ENCODE data around the gene SEC24A.
"Not testable (repeated sequence)": the region's sequence is repeated elsewhere in the genome, so short reads cannot be mapped to it uniquely, and the experiment has no call there.

The SEC24A gene

DNA sequence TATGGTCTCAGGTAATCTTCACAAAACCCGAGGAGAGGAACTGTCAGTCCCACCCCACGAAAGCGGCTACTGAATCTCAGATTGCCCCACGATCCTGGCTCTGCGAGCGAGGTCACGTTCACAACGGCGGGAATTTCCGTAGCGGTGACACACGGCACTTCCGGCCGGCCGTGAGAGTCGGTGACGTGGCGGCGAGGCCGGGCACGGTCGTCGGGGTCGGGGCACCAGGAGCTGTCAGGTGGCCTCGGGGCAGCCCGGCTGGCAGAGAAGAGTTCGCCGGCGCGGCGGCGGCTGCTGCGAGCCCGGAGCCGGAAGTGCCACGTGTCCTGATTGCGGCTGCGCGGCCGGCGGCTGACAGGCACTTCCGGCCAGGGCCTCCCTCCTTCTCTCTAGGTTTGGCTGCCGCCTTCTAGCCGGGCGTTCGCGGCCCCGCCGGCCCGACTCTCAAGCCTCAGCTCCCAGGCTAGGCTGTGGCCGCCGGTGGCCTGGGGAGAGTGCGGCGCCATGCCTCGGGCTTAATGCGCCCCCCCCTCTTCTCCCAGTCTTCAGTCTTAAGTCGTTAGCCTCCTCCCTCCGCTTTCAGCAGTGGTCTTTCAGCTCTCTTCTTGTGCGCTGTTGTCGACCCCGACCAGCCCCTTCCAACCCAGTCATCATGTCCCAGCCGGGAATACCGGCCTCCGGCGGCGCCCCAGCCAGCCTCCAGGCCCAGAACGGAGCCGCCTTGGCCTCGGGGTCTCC, at the start of gene SEC24A:
SEC24A (plus strand) TSS at position 361 of the 738 bp plus-strand sequence; CDS start at position 653, 292 bp downstream.
- peak; percentile 91 for DNase-seq (ENCODE audit: low read depth)

GRCh38 chr5:134599820-134600219, 48.8 kb upstream of the SEC24A start:
- DNase-seq (ENCODE audit: low read depth), result not testable (repeated sequence)

DNA sequence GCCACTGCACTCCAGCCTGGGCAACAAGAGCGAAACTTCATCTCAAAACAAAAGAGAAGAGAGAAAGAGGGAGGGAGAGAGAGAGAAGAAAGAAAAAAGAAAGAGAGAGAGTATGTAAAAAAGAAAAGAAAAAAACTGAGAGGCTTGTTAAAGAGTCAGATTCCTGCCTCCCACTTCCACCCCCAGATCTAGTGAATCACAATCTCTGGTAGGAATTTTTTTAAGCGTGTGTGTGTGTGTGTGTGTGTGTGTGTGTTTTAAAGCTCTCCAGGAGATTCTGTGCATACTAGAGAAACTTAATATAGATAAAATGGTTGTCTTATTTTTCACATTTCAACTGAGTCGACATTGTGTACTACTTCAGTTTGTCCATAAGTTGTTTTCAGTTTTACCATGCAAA, 48.0 kb upstream of the SEC24A start:
- DNase-seq (ENCODE audit: low read depth), result no peak

DNA sequence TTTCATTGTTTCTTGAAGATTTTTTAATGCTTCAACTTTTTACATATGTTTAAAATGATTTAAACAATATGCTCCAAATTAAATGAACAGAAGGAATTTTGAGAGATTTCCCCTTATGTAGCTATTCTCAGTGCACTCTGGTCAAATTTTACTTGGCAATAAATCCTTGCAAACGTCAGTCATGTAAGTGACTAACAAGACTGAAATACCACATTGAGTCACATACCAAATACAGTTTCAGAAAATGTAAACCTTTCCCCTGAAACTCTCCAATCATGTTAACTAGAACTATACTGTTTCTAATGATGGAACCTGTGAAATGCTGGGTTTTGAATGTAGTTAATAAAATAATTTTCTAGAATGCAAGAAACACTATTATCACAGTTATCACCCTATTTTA, 45.5 kb upstream of the SEC24A start:
- DNase-seq (ENCODE audit: low read depth), result no peak

GRCh38 chr5:134604908-134605307, 43.7 kb upstream of the SEC24A start:
- DNase-seq (ENCODE audit: low read depth), result no peak

GRCh38 chr5:134606726-134607125, 41.9 kb upstream of the SEC24A start:
- DNase-seq (ENCODE audit: low read depth), result no peak

GRCh38 chr5:134608555-134608954, 40.0 kb upstream of the SEC24A start:
- no peak for DNase-seq (ENCODE audit: low read depth)

- DNase-seq (ENCODE audit: low read depth), result no peak
Measured at GRCh38 chr5:134609232-134609851, 39.2 kb upstream of the SEC24A start.

DNA sequence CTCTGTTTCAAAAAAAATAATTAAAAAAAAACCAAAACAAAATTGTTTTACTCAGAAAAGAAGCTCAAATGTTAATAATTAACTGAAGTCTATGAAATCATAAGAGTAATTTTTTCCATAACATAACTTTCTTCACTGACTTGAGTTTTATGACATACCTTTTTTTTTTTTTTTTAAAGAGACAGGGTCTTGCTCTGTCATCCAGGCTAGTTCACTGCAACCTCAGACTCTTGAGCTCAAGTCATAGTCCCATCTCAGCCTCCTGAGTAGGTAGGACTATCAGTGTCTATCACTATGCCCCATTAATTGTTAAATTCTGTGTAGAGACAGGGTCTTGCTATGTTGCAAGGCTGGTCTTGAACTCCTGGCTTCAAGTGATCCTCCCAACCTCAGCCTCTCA, 37.9 kb upstream of the SEC24A start:
- no peak for DNase-seq (ENCODE audit: low read depth)

GRCh38 chr5:134611515-134611914, 37.1 kb upstream of the SEC24A start:
- DNase-seq (ENCODE audit: low read depth), result no peak

- DNase-seq (ENCODE audit: low read depth), result no peak
Measured at GRCh38 chr5:134614450-134615085, 34.0 kb upstream of the SEC24A start.

DNA sequence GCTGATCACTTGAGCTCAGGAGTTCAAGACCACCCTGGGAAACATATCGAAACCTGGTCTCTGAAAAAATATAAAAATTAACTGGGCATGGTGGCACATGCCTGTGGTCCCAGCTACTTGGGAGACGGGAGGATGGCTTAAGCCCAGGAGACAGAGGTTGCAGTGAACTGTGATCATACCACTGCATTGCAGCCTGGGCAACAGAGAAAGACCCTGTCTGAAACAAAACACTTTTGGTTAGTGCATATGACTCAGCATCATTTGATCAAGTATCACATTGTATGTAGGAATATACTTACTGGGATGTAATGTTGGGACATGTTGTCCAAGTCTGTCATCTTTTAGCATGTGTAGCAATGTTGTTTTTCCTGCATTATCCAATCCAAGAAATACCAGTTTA, 28.0 kb upstream of the SEC24A start:
- DNase-seq (ENCODE audit: low read depth), result no peak

DNA sequence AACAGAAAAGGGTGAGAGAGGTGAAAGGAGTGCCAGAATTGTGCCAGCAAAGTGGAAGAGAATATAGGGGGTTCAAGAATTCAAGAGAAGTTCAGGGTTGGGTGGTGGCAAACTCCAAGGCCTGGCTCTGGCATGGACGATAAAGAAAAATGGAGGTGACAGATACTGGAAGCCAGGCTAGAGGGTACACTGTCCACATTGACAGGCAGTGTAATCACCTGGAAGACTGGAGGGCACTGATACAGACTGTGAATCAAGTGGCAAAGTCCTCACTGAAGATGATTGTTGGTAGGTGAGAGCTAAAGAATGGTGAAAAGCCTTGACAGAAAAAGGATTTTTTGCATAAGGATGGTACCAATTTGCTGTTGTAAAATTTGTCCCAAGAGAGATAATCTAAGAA, 23.0 kb upstream of the SEC24A start:
- no peak for DNase-seq (ENCODE audit: low read depth)

DNA sequence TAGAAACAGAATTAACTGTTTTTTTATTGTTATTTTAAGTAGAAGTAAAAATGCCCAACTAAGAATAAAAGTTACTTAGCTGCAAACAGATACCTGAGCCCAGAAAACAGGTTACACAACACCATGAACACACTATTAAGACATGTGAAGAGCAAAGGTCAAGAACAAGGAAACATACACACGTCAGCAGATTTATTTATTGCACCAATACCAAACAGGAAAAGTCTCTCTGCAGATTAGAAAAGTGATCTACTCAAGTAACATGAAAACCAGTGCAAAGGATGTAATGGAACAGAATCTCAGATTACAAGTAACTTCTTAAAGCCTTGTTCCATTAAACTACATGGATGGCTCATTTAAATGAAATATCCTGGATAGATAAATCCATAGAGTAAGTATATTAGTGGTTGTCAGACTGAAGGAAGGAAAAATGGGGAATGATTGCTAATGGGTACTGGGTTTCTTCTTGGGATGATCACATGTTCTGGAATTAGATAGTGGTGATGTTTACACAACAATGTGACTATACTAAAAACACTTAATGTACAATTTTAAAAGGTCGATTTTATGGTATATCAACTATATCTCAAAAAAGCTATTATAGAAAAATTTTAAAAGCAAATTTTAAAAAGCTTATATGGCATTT, 22.1 kb upstream of the SEC24A start:
- DNase-seq (ENCODE audit: low read depth), result no peak

DNA sequence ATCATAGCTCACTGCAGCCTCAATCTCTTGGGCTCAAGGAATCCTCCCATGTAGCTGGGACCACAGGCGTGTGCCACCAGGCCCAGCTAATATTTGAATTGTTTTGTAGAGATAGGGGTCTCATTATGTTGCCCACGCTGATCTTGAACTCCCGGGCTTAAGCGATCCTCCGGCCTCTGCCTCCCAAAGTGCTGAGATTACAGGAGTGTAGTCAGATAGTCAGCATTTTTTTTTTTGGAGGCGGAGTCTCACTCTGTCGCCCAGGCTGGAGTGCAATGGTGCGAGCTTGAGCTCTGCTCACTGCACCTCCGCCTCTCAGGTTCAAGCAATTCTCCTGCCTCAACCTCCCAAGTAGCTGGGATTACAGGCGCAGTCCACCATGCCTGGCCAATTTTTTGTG, 14.4 kb upstream of the SEC24A start:
- no peak for DNase-seq (ENCODE audit: low read depth)

DNA sequence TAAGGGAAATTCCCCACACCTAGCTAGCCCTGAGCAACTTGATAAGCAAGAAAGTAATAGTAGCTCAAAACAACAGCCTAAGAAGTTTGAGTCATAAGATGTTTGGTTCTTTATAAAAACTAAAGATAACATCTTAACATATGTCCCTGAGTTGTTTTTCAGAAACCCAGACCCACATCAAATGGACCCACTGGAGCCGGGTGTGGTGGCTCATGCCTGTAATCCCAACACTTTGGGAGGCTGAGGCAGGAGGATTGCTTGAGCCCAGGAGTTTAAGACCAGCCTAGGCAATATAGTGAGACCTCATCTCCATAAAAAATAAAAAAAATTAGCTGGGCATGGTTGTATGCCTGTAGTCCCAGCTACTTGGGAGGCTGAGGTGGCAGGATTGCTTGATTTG, 13.2 kb upstream of the SEC24A start:
- not testable (repeated sequence) for DNase-seq (ENCODE audit: low read depth)

DNA sequence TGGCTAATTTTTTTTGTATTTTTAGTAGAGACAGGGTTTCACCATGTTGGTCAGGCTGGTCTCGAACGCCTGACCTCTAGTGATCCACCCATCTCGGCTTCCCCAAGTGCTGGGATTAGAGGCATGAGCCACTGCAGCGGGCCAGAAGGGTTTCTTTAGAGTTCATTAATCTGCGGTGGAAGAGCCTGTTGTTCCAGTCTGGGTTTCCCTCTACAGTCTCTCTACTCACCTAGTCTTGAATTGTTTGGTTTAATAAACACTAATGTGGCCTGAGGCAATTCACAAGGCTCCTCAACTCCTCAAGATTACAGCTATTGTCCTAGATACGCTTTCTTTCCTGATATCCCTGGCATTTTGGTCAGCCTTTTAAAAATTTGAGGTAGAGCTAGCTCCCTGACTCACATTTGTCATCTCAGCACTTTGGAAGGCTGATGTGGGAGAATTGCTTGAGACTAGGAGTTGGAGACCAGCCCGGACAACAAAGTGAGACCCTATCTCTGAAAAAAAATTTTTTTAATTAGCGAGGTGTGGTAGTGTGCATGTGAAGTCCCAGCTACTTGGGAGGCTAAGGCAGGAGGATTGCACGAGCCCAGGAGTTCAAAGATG, 11.4 kb upstream of the SEC24A start:
- no peak for DNase-seq (ENCODE audit: low read depth)

GRCh38 chr5:134638760-134639201, 9.8 kb upstream of the SEC24A start:
- DNase-seq (ENCODE audit: low read depth), result no peak

- no peak for DNase-seq (ENCODE audit: low read depth)
Measured at GRCh38 chr5:134642931-134643530, 5.6 kb upstream of the SEC24A start.

GRCh38 chr5:134647750-134648424, 698 bp upstream of the SEC24A start:
- peak; percentile 17 for DNase-seq (ENCODE audit: low read depth)

DNA sequence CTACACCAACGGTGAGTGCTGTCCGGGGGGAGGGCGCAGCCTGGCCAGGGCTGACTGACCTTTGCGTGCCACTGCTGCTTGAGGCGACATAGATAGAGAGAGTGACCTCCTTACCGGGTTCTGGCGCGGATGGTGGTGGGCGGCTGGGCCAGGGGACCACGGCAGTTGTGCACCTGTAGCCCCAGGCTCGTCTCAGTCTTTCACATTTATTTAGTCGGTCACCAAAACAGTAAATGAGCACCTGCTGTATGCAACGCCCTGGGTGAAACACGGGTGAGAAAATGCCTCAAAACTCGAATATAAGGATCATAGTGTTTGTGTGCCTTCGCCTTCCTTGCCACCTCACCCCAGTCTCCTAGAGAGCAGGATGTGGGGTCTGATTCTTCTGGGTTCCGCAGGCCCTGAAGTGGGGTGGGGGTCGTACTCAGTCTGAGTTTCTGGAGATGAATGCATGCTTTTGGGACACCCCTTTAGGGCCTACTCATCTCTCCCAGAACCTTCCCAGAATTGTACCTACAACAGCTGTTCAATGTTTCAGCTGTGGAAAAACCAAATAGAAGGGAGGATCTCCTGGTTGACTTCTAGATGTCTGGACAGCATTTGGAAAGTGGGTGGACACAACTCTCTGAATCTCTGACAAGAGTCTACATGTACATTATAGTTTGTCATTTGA, 714 bp downstream of the SEC24A start:
- DNase-seq (ENCODE audit: low read depth), result no peak
